ENCODE results near the gene PPP1R27.

- TF ChIP-seq, protein P1, sequence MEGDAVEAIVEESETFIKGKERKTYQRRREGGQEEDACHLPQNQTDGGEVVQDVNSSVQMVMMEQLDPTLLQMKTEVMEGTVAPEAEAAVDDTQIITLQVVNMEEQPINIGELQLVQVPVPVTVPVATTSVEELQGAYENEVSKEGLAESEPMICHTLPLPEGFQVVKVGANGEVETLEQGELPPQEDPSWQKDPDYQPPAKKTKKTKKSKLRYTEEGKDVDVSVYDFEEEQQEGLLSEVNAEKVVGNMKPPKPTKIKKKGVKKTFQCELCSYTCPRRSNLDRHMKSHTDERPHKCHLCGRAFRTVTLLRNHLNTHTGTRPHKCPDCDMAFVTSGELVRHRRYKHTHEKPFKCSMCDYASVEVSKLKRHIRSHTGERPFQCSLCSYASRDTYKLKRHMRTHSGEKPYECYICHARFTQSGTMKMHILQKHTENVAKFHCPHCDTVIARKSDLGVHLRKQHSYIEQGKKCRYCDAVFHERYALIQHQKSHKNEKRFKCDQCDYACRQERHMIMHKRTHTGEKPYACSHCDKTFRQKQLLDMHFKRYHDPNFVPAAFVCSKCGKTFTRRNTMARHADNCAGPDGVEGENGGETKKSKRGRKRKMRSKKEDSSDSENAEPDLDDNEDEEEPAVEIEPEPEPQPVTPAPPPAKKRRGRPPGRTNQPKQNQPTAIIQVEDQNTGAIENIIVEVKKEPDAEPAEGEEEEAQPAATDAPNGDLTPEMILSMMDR (IDR thresholded peaks at IDR 0.05 in 2 of 3, conservative IDR thresholded peaks at IDR 0.05 in 1 of 3; ENCODE audit: insufficient read depth in 2 of 3, low read depth in 1 of 3, low read length in 3 of 3) = no peak
- TF ChIP-seq RHOXF2B (CRISPR knock-in tag; conservative IDR thresholded peaks at IDR 0.05) (no peak), FOXJ3 (CRISPR knock-in tag; IDR thresholded peaks at IDR 0.05) (no peak), ESRRA (IDR thresholded peaks at IDR 0.05; ENCODE audit: borderline replicate concordance, low read depth) (no peak), YBX1 (IDR thresholded peaks at IDR 0.05) (no peak), RB1 (IDR thresholded peaks at IDR 0.05; ENCODE audit: low read depth) (no peak), MXI1 (IDR thresholded peaks at IDR 0.05; ENCODE audit: low read depth, low read length) (no peak), CBFB (CRISPR knock-in tag; IDR thresholded peaks at IDR 0.05) (no peak), POLR2AphosphoS5 (IDR thresholded peaks at IDR 0.05; ENCODE audit: control insufficient read depth, insufficient read depth, low read depth, low read length) (no peak), ZNF280B (CRISPR knock-in tag; IDR thresholded peaks at IDR 0.05) (no peak), CBX3 (IDR thresholded peaks at IDR 0.05; ENCODE audit: borderline replicate concordance in 1 of 2, low read length in 2 of 2) (no peak), YY1 (IDR thresholded peaks at IDR 0.05; ENCODE audit: borderline replicate concordance in 1 of 3, control insufficient read depth in 1 of 3, extremely low read depth in 1 of 3, insufficient read depth in 3 of 3, insufficient read length in 1 of 3, insufficient replicate concordance in 2 of 3, low read depth in 1 of 3, low read length in 2 of 3) (no peak), ZHX1 (conservative IDR thresholded peaks at IDR 0.05; ENCODE audit: low read length) (no peak)
- TF ChIP-seq, protein P2, sequence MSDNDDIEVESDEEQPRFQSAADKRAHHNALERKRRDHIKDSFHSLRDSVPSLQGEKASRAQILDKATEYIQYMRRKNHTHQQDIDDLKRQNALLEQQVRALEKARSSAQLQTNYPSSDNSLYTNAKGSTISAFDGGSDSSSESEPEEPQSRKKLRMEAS (CRISPR knock-in tag; IDR thresholded peaks at IDR 0.05) = no peak
Measured at GRCh38 chr17:81868674-81869220, 33.9 kb upstream of the PPP1R27 start.
